DOHH2 (cell line): ENCODE data around the gene ZSCAN5B.

Experiments used
- CTCF ChIP-seq: fragments of 200-600 bp; sonication (generic); IDR thresholded peaks from one replicate; pipeline ENCODE4 v1.5.1; 2014; ENCODE audit warnings: antibody characterized with exemption, mild to moderate bottlenecking, low read depth, low read length; ENCODE audit not compliant: poor library complexity, severe bottlenecking
- EZH2phosphoT487 ChIP-seq: fragments of 200-600 bp; sonication (generic); IDR thresholded peaks from 2 replicates; pipeline ENCODE4 v1.6.1; 2017; ENCODE audit warnings: borderline replicate concordance, mild to moderate bottlenecking, antibody characterized with exemption, low read length, moderate library complexity, mixed read lengths

- TF ChIP-seq CTCF (no peak), EZH2phosphoT487 (no peak)
Measured at GRCh38 chr19:56142087-56142787, 55.3 kb downstream of the ZSCAN5B start.
